Heart right ventricle (tissue), 16 donors: ENCODE data around the gene THBS1. TPM values are rescaled to one million over a fixed set of nuclear protein-coding genes. Genes with fewer than 3 reads are reported as not detected.

ENCODE experiments used
- ATAC-seq, 8 donors: fragments of 200-7000 bp; cut with Tn5 transposase; one replicate each; pipeline ENCODE4 v1.9.1; 2020; ENCODE audit warnings: mild to moderate bottlenecking in 8 of 8, moderate library complexity in 8 of 8, moderate number of reproducible peaks in 1 of 8
- DNase-seq, 2 donors: peaks; one replicate each; pipeline ENCODE4 v3.0.0-alpha.2; 2020
- H3K27ac ChIP-seq, 10 donors: fragments of 200-600 bp; sonication (generic) in 2 of 10; one replicate each; pipeline versions ENCODE4 v1.5.0 to v1.8.0; 2020 to 2022; ENCODE audit warnings: mild to moderate bottlenecking in 3 of 10
- H3K27me3 ChIP-seq, 7 donors: fragments of 200-600 bp; one replicate each; pipeline ENCODE4 v1.8.0; 2021 to 2022; ENCODE audit warnings: mild to moderate bottlenecking in 2 of 7
- H3K36me3 ChIP-seq, 9 donors: fragments of 200-600 bp; sonication (generic) in 1 of 9; one replicate each; pipeline versions ENCODE4 v1.5.0 to v1.8.0; 2020 to 2022; ENCODE audit warnings: mild to moderate bottlenecking in 2 of 9
- H3K4me1 ChIP-seq, 9 donors: fragments of 200-600 bp; sonication (generic) in 1 of 9; one replicate each; pipeline versions ENCODE4 v1.5.0 to v1.8.0; 2020 to 2022; ENCODE audit warnings: mild to moderate bottlenecking in 4 of 9
- H3K4me3 ChIP-seq, 10 donors: fragments of 200-600 bp; sonication (generic) in 2 of 10; one replicate each; pipeline versions ENCODE4 v1.5.0 to v1.8.0; 2020 to 2022; ENCODE audit warnings: mild to moderate bottlenecking in 7 of 10, moderate library complexity in 2 of 10
- H3K9me3 ChIP-seq, 11 donors: fragments of 200-600 bp in 10 of 11; sonication (generic) in 2 of 11; one replicate each; pipeline versions ENCODE4 v1.5.0 to v1.8.0; 2013 to 2022; ENCODE audit warnings: mild to moderate bottlenecking in 2 of 11, control low read depth in 1 of 11, moderate library complexity in 1 of 11
- CTCF ChIP-seq, 9 donors: fragments of 200-600 bp; sonication (generic) in 2 of 9; IDR thresholded peaks; one replicate each; pipeline versions ENCODE4 v1.5.0 to v1.8.0; 2021 to 2022; ENCODE audit warnings: antibody characterized with exemption in 9 of 9, mild to moderate bottlenecking in 5 of 9, moderate library complexity in 1 of 9
- WGBS, 2 donors: extraction: QIAGEN DNeasy Blood & Tissue Kit; methylation state at CpG; one replicate each; pipeline ENCODE4 v1.1.7; 2013; ENCODE audit warnings: inconsistent platforms in 1 of 2; 5-methylcytosine and 5-hydroxymethylcytosine counted together
- intact Hi-C, 10 donors: fragments of 100-400 bp; cut with DNase I; formaldehyde crosslinking; loops; one replicate each; pipeline versions ENCODE4 v1.11.1 to v1.14.2; 2022
- polyA plus RNA-seq, 2 donors: library from polyadenylated mRNA; stranded (reverse); fragments of 200-250 nt; gene quantifications; one replicate each; pipeline ENCODE4 v1.2.3, GENCODE V29; 2013
- total RNA-seq, 10 donors: library from RNA; stranded (reverse); fragmentation: NEBNext Ultra II Directional in 3 of 10; extraction: Animal tissue kit (Norgen Biotek cat#: 25700) in 3 of 10; gene quantifications; one replicate each; pipeline versions ENCODE4 v1.2.1 to v1.2.4, GENCODE V29; 2021 to 2023
- donor health status: Arrhythmogenic right ventricular cardiomyopathy.
- donor health status: ischemic (EF 13 %, LVEDD 7.1; RV severe dilation, severe dysfunction).
- donor health status: healthy with polysubstance abuse.
- donor health status: DM: no; HTN: yes; CAD: no.
- donor health status: DM: no; HTN: no; CAD: no.
- donor health status: ischemic (EF 25% LVEDD 6.9; RV normal size, moderate dysfunction).
- donor health status: ischemic (EF 25% LVEDD 5.7; RV mildly dilated, moderate dysfunction).
- donor health status: healthy.
- donor health status: DM: yes; HTN: yes; CAD: no.
- donor health status: Ischemic cardiomyopathy.
- donor health status: ischemic (EF 35%, LVEDD 5.7; RV mildly dilated, moderate dysfunction).
- donor health status: nonischemic (EF 11% LVEDD 7.7; RV severe dilation, severe dysfunction).
- donor health status: DM: yes; HTN: yes; CAD: no.
- donor health status: PGD.
- donor health status: ischemic (EF 29% LVEDD 5.4; RV normal size, mild dysfunction).
- donor health status: nonischemic (EF 23%, LVEDD 6.1; RV moderate dilation, normal function).

The THBS1 gene
- total and polyA plus RNA-seq, 12 donors: 12.9 to 1,109 (median 102) TPM

GRCh38 chr15:39593071-39593655 lies 12.3 kb downstream of the THBS1 start:
- 94 to 96% methylated on average over 15 of the region's 15 CpGs for WGBS, 2 donors
- ATAC-seq: no peak
- no peak overlapping the region for H3K27ac ChIP-seq
- no peaks in the 10 kb centered on the region for H3K9me3 ChIP-seq
- intact Hi-C loops: no loop called here
- H3K4me1 ChIP-seq: peaks cover 0 to 7% (median 0%) of the 10 kb centered on the region in 9 donors
- DNase-seq: no peak
- H3K4me3 ChIP-seq: no peak overlapping the region
- peaks cover 0 to 92% (median 66%) of the 10 kb centered on the region in 9 donors for H3K36me3 ChIP-seq
- TF ChIP-seq CTCF (IDR thresholded peaks at IDR 0.05): no peak
- H3K27me3 ChIP-seq: no peaks in the 10 kb centered on the region

- Histone ChIP-seq H3K9me3 (no peaks in the 10 kb centered on the region), H3K27me3 (no peaks in the 10 kb centered on the region), H3K4me3 (no peak overlapping the region), H3K4me1 (peaks cover 0 to 7% (median 0%) of the 10 kb centered on the region in 9 donors), H3K27ac (no peak overlapping the region), H3K36me3 (peaks cover 0 to 85% (median 61%) of the 10 kb centered on the region in 9 donors)
- ATAC-seq: no peak
- intact Hi-C loops: no loop called here
- TF ChIP-seq CTCF (IDR thresholded peaks at IDR 0.05): peak in 1 of 9 donors; percentile 13
- DNase-seq: no peak
- WGBS, 2 donors: 90 to 92% methylated on average over 7 of the region's 7 CpGs
These were observed 13.0 kb downstream of the THBS1 start for GRCh38 chr15:39593656-39594445.

GRCh38 chr15:39594446-39595337 lies 13.8 kb downstream of the THBS1 start:
- 87 to 90% methylated on average over 5 of the region's 5 CpGs for WGBS, 2 donors
- H3K9me3 ChIP-seq: no peaks in the 10 kb centered on the region
- no peak overlapping the region for H3K4me3 ChIP-seq
- ATAC-seq (no peak), DNase-seq (no peak)
- peaks cover 0 to 7% (median 0%) of the 10 kb centered on the region in 9 donors for H3K4me1 ChIP-seq
- peaks cover 0 to 76% (median 58%) of the 10 kb centered on the region in 9 donors for H3K36me3 ChIP-seq
- H3K27me3 ChIP-seq: no peaks in the 10 kb centered on the region
- no peak overlapping the region for H3K27ac ChIP-seq
- TF ChIP-seq CTCF (IDR thresholded peaks at IDR 0.05): no peak
- intact Hi-C loops: no loop called here
